ENCODE measurements around the gene TUB. TPM values are rescaled to one million over a fixed set of nuclear protein-coding genes. Genes with fewer than 3 reads are reported as not detected.

The TUB gene
- polyA plus RNA-seq, 1 donor = 15.2 TPM

DNA sequence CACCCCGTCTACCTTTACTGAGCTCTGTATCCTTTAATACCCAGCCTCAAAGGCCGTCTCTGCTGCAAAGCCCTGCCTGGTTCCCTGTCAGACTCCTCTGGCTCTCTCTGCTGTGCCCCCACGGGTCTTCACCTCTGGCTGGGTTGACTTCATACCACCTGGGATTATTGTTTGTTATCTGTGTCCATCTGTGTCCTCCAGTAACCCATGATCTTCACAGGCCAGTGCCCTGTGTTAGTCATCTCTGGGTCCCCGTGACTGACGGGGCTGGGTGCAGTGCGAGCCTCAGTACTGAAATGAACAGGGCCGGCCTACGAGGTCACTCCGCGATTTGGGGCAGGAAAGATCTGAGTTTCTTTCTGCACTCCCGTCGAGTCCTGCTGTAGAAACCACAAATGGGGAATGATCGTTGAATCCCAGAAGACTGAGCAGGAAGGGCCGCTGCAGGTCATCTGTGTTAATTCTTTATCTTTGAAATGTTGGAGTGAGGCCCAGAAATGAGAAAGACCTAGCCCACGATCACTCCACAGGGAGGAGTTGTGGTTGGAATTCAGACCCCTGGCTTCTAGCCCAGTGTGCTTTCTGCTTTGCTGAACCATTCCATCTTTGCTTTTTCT, 12.3 kb upstream of the TUB start:
- peaks cover 8% of the 10 kb centered on the region for H3K27me3 ChIP-seq (ENCODE audit: control insufficient read depth, insufficient read depth, low read length)
- H3K36me3 ChIP-seq (ENCODE audit: control insufficient read depth, insufficient read depth, low read length) = no peaks in the 10 kb centered on the region
- peak; percentile 43 to 61 for DNase-seq
- H3K4me1 ChIP-seq (ENCODE audit: control insufficient read depth, insufficient read depth, low read length) = peaks cover 6% of the 10 kb centered on the region
- H3K9me3 ChIP-seq (ENCODE audit: control insufficient read depth, low read depth, low read length) = no peaks in the 10 kb centered on the region
- no CpG with 5 or more reads among the region's 15 CpGs for WGBS (ENCODE audit: insufficient coverage, low lambda C conversion rate)
- H3K4me3 ChIP-seq (ENCODE audit: low read length) = no peak overlapping the region
- peak overlapping the region; percentile 58 for H3K27ac ChIP-seq (ENCODE audit: low read length)

DNA sequence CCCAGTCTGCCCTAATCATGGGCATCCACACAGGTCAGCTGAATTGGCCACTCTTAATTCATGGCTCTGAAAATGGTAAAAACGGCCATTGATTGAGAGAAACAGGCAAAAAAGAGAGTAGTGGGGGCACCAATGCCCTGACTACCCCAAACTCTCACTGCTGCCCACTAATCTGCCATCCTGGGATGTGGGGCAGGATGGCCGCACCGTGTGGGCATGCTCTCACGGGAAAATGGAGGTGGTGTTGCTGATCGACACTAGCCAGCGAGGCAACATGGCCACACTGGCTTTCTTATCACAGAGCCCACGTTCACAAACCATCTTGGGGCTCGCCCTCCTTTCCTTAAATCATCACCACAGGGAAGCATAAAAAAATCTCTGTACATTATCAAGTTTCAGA, 11.2 kb upstream of the TUB start:
- WGBS (ENCODE audit: insufficient coverage, low lambda C conversion rate) = no CpG with 5 or more reads among the region's 8 CpGs
- peaks cover 8% of the 10 kb centered on the region for H3K27me3 ChIP-seq (ENCODE audit: control insufficient read depth, insufficient read depth, low read length)
- DNase-seq = no peak
- H3K9me3 ChIP-seq (ENCODE audit: control insufficient read depth, low read depth, low read length) = no peaks in the 10 kb centered on the region
- H3K36me3 ChIP-seq (ENCODE audit: control insufficient read depth, insufficient read depth, low read length) = no peaks in the 10 kb centered on the region
- H3K4me1 ChIP-seq (ENCODE audit: control insufficient read depth, insufficient read depth, low read length) = peaks cover 6% of the 10 kb centered on the region
- H3K27ac ChIP-seq (ENCODE audit: low read length) = no peak overlapping the region
- H3K4me3 ChIP-seq (ENCODE audit: low read length) = no peak overlapping the region

DNA sequence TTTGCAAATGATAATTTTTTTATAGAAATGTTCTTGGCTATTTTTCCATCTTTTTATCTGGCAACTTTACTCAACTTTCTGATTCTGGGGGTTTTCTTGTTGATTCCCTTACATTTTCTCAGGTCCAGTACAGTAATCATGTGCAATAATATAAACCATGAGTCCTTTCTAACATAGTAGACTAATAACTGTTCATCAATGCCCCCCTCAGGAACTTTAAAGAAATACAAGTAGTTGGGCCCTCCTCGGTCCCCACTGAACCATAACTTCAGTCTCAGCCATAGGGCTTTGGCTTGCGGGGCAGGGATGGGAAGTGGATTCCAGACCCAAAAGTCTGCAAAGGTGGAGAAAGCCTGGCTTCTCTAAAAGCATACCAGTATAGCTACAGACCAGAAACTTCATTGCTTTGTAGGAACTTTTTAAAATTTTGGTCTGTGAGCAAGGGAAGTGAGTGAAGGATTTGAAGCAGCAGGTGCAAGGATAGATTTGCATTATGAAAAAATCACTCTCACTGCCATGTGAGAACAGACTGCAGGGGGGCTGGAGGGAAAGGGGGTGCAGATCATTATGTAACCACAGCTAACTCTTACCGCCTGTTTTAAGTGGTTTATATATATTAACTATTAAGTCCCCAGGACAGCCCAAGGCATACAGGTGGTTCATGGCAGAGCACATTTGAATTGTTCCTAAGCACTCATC, 10.4 kb upstream of the TUB start:
- DNase-seq = no peak
- Histone ChIP-seq H3K9me3 (ENCODE audit: control insufficient read depth, low read depth, low read length) (no peaks in the 10 kb centered on the region), H3K27ac (ENCODE audit: low read length) (no peak overlapping the region), H3K36me3 (ENCODE audit: control insufficient read depth, insufficient read depth, low read length) (no peaks in the 10 kb centered on the region), H3K4me1 (ENCODE audit: control insufficient read depth, insufficient read depth, low read length) (peaks cover 6% of the 10 kb centered on the region), H3K4me3 (ENCODE audit: low read length) (no peak overlapping the region), H3K27me3 (ENCODE audit: control insufficient read depth, insufficient read depth, low read length) (peaks cover 8% of the 10 kb centered on the region)
- 20% methylated on average over 1 of the region's 3 CpGs for WGBS (ENCODE audit: insufficient coverage, low lambda C conversion rate)

DNA sequence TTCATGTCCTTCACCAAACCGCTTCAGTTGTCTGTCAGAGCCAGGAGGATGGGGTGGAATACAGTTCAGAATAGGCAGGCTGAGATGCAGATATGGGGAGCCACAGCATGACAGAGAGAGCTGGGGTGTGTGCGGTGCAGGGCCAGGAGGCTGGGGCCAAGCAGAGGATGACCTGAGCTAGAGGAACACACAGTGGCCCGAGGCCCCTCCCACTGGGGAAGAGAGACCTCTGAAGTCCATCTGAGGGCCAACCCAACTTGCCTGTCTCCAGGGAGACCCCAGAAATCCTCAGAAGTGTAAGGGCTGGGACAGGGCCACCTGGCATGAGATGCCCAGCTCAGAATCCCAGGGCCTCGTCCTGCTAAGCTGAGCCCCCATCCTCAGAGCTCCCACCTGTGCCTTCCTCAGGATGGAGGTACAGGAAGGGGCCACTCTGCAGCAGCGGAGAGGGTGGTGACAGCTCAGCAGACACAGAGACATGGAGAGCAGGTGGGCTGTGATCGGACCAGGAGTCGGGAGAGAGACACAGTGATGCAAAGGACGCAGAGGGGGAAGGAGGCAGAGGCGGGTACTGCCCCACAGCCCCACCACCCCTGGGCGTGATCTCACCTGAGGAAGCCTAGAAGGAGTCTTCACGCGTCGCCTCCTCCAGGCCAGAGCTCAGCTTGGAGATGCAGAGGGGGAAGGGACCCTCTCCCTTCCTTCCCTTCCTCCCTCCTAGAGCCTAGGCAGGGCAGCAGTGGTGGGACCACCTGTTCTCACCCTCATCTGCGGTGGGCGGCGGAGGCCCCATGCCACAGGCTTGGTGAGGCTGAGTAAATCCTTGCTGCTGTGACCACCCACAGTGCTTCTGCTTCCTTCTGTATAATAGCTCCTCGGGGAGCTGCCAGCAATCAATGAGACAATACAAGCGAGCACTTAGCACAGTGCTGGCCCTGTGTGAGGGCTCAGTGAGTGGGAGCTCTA, 9.1 kb upstream of the TUB start:
- peaks cover 15% of the 10 kb centered on the region for H3K27me3 ChIP-seq (ENCODE audit: control insufficient read depth, insufficient read depth, low read length)
- H3K36me3 ChIP-seq (ENCODE audit: control insufficient read depth, insufficient read depth, low read length) = no peaks in the 10 kb centered on the region
- no peaks in the 10 kb centered on the region for H3K9me3 ChIP-seq (ENCODE audit: control insufficient read depth, low read depth, low read length)
- no peak for DNase-seq
- H3K27ac ChIP-seq (ENCODE audit: low read length) = no peak overlapping the region
- H3K4me3 ChIP-seq (ENCODE audit: low read length) = no peak overlapping the region
- WGBS (ENCODE audit: insufficient coverage, low lambda C conversion rate) = 100% methylated on average over 1 of the region's 18 CpGs
- peaks cover 6% of the 10 kb centered on the region for H3K4me1 ChIP-seq (ENCODE audit: control insufficient read depth, insufficient read depth, low read length)

DNA sequence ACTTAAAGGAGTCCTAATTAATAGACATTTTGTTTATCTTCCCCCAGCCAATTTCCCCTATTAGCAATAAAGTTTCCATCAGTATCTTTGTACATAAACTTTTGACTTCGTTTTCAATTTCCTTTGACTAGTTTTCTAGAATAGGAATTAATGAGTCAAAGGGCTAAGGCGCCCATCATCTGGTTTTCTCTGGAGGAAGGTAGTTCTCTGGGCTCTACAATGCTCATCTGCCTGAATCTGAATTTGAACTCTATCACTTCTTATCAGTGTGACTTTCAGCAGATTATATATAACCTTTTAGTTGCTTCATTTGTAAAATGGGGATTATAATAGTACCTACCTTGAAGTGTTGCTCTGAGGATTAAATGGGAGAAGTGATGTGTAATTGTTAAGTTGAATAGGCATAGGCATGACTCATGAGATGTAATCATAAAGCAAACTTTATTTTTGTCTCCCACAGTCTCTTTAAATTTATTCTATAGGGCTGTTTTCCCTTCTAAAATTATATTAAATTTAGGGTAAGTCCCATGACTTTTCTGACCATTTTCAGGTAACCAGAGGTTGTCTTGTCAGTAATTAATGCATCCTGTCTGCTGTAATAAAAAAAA, 5.8 kb upstream of the TUB start:
- WGBS (ENCODE audit: insufficient coverage, low lambda C conversion rate) = 80% methylated on average over 1 of the region's 2 CpGs
- no peaks in the 10 kb centered on the region for H3K4me1 ChIP-seq (ENCODE audit: control insufficient read depth, insufficient read depth, low read length)
- no peak overlapping the region for H3K4me3 ChIP-seq (ENCODE audit: low read length)
- DNase-seq = no peak
- H3K27me3 ChIP-seq (ENCODE audit: control insufficient read depth, insufficient read depth, low read length) = peaks cover 21% of the 10 kb centered on the region
- H3K9me3 ChIP-seq (ENCODE audit: control insufficient read depth, low read depth, low read length) = no peaks in the 10 kb centered on the region
- H3K36me3 ChIP-seq (ENCODE audit: control insufficient read depth, insufficient read depth, low read length) = no peaks in the 10 kb centered on the region
- no peak overlapping the region for H3K27ac ChIP-seq (ENCODE audit: low read length)

DNA sequence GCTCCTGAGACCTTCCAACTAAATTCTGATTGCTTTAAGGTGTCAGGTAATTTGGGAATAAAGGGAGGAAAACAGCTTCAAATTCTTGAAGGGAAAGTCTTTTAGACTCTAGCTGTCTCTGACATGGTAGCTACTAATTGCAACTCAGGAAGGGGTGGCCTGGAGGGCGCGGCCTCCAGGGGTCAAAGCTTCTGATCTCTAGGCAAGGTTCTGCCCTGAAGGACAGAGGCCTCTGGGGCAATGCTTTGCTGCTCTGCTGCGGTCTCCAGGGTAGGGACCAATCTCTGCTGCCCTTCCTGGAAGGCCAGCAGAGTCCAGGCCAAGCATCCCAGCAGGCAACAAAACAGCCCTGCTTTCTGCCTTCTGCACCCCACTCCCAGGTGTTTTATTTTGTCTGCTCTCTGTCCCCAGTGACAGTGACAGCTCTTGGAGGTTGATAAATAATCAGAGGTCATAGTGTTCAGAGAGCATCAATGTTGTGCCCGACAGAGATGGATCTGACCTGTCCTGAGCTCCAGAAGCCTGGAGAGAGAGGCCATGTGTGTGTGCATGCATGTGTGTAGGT, 1.8 kb upstream of the TUB start:
- Histone ChIP-seq H3K36me3 (ENCODE audit: control insufficient read depth, insufficient read depth, low read length) (no peaks in the 10 kb centered on the region), H3K4me3 (ENCODE audit: low read length) (no peak overlapping the region), H3K27ac (ENCODE audit: low read length) (no peak overlapping the region), H3K4me1 (ENCODE audit: control insufficient read depth, insufficient read depth, low read length) (peaks cover 13% of the 10 kb centered on the region), H3K9me3 (ENCODE audit: control insufficient read depth, low read depth, low read length) (no peaks in the 10 kb centered on the region), H3K27me3 (ENCODE audit: control insufficient read depth, insufficient read depth, low read length) (peaks cover 32% of the 10 kb centered on the region)
- no CpG with 5 or more reads among the region's 4 CpGs for WGBS (ENCODE audit: insufficient coverage, low lambda C conversion rate)
- DNase-seq = no peak

DNA sequence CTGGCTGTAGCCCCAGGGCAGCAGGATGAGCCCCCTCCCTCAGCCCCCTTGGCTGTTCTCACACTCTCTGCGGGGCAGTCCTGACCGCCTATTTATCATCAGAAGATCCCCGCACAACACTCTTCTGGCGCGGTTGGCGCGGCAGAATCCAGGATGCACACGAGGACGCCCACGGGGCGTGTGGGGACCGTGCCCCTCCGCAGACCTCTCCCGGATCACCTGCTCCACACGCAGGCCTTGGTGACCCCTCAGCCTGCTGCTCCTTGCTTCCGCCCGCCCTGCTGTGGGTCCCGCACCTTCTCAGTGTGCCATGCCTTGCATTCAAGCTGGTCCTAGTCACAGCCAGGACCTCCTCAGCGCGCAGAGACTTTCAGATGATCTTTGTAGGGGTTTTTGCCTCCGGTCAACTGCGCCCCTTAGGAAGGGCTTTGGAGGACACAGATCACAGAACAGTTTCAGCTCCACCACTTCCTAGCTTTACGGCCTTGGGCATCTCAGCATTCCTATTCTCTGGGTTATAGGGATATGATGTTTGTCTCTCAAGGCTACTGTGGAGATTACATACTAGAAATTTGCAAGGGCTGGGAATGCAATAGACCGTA, 841 bp upstream of the TUB start:
- no CpG with 5 or more reads among the region's 24 CpGs for WGBS (ENCODE audit: insufficient coverage, low lambda C conversion rate)

DNA sequence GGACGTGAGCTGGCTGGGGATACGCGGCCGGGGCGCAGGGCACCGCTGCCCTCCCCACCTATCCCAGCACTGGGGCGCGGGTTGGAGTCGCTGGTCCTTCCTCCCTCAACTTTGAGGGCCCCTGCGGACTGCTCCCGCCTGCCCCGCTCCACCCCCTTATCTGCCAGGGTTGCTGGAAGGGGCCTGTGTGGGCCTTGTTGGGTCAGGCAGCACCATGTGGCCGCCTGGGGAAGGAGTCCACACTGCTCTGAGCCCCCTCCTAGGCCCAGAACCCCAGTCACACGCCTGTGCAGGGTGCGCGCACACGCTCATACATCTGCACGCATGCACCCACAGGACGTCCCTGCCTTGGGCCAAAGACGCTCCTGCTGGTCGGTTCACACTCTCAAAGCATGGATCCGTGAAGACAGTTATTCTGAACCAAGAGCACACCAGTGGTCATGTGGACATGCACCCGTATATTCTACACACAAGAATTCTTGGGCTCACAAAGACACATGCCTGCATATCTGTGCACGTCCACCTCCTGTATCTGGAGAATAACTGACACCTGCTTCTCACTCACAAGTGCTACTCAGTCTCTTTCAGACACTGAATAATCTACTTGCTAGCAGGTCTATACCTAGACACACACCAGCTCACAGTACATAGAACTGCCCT, 710 bp downstream of the TUB start:
- peak overlapping the region; percentile 57 for H3K27ac ChIP-seq (ENCODE audit: low read length)
- peaks cover 13% of the 10 kb centered on the region for H3K4me1 ChIP-seq (ENCODE audit: control insufficient read depth, insufficient read depth, low read length)
- H3K36me3 ChIP-seq (ENCODE audit: control insufficient read depth, insufficient read depth, low read length) = no peaks in the 10 kb centered on the region
- no peaks in the 10 kb centered on the region for H3K9me3 ChIP-seq (ENCODE audit: control insufficient read depth, low read depth, low read length)
- no CpG with 5 or more reads among the region's 24 CpGs for WGBS (ENCODE audit: insufficient coverage, low lambda C conversion rate)
- peak in 1 of 2 donors; percentile 45 for DNase-seq
- H3K4me3 ChIP-seq (ENCODE audit: low read length) = peak overlapping the region; percentile 56
- H3K27me3 ChIP-seq (ENCODE audit: control insufficient read depth, insufficient read depth, low read length) = peaks cover 25% of the 10 kb centered on the region

More for the DNA sequence above, 841 bp upstream of the TUB start:
- no peak overlapping the region for H3K27ac ChIP-seq (ENCODE audit: low read length)
- DNase-seq = no peak
- H3K27me3 ChIP-seq (ENCODE audit: control insufficient read depth, insufficient read depth, low read length) = peaks cover 32% of the 10 kb centered on the region
- H3K4me3 ChIP-seq (ENCODE audit: low read length) = peak overlapping the region; percentile 42
- no peaks in the 10 kb centered on the region for H3K36me3 ChIP-seq (ENCODE audit: control insufficient read depth, insufficient read depth, low read length)
- peaks cover 13% of the 10 kb centered on the region for H3K4me1 ChIP-seq (ENCODE audit: control insufficient read depth, insufficient read depth, low read length)
- H3K9me3 ChIP-seq (ENCODE audit: control insufficient read depth, low read depth, low read length) = no peaks in the 10 kb centered on the region

DNA sequence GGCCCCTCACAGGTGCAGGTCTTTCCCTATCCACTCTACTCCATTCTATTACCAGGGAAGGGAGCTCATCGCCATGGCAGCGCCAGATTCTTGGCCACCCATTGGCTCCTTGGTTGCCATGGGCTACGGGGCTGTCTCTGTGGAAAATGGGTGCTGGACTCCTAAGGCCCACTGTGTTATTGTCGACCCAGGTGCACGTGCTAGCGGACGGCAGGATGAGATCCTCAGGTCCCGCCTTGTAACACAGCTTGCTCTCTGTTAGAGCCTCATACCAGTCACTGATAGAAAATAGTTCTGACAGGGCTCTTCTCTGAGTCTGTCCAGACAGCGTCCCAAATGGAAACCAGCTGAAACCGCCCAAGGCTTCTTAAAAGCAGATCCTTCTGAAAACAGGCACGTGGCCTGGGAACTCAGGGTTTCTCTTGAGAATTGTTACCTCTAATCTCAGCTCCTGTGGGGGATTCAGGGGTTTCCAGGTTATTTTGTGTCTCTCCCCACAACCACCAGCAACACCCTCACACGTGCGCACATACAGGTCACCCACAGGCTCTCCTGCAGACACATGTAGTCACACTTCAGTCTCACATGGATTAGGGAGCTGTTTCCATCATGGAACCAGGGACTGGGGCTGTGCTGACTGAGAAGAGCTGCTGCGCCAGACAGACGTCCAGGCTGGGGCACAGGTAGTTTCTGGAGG, 1.5 kb downstream of the TUB start:
- no peak overlapping the region for H3K4me3 ChIP-seq (ENCODE audit: low read length)
- no peaks in the 10 kb centered on the region for H3K36me3 ChIP-seq (ENCODE audit: control insufficient read depth, insufficient read depth, low read length)

More for the DNA sequence above, 1.5 kb downstream of the TUB start:
- DNase-seq = no peak
- Histone ChIP-seq H3K27ac (ENCODE audit: low read length) (peak overlapping the region; percentile 57), H3K4me1 (ENCODE audit: control insufficient read depth, insufficient read depth, low read length) (peaks cover 13% of the 10 kb centered on the region), H3K27me3 (ENCODE audit: control insufficient read depth, insufficient read depth, low read length) (peaks cover 25% of the 10 kb centered on the region), H3K9me3 (ENCODE audit: control insufficient read depth, low read depth, low read length) (no peaks in the 10 kb centered on the region)
- WGBS (ENCODE audit: insufficient coverage, low lambda C conversion rate) = no CpG with 5 or more reads among the region's 15 CpGs
